ENCODE results near the gene CTDSP2.

Gene CTDSP2

DNA sequence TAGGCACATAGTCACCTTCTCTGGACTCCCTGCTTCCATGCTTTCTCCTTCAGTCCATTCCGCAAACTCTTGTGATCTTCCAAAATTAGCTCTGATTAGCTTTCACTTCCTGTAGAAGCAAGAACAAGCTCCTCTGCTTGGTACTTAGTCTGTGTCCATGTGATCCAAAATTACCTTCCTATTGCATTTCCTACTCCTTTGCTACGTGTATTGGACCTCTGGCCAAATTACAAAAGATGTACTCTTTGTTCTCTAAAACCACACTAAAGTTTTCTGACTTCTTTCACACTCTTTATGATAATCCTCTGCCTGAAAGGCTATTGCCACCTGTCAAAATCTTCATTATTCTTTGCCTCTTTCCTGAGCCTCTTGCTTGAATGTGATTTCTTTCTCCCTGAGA is 64.7 kb downstream of the CTDSP2 start:
- ChIA-PET POLR2A (interaction anchor here (2.1 to 3.1 kb wide), 2 partner anchors 9 to 25 kb away, joined by 8 to 28 read pairs; partner anchors contain the start of genes EEF1AKMT3 and METTL1), CTCF (interaction anchor here (1.1 kb wide), 1 partner anchor 10 kb away, joined by 3 read pairs; the partner anchor contains the start of gene METTL1)
- no peak for TF ChIP-seq SUZ12 (IDR thresholded peaks at IDR 0.05)
- no peak for TF ChIP-seq CTBP1 (IDR thresholded peaks at IDR 0.05; ENCODE audit: borderline replicate concordance)
- TF ChIP-seq, protein P1, sequence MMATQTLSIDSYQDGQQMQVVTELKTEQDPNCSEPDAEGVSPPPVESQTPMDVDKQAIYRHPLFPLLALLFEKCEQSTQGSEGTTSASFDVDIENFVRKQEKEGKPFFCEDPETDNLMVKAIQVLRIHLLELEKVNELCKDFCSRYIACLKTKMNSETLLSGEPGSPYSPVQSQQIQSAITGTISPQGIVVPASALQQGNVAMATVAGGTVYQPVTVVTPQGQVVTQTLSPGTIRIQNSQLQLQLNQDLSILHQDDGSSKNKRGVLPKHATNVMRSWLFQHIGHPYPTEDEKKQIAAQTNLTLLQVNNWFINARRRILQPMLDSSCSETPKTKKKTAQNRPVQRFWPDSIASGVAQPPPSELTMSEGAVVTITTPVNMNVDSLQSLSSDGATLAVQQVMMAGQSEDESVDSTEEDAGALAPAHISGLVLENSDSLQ (IDR thresholded peaks at IDR 0.05) = no peak
- TF ChIP-seq ELF4 (IDR thresholded peaks at IDR 0.05) = no peak
- no peak for TF ChIP-seq BHLHE40 (IDR thresholded peaks at IDR 0.05; ENCODE audit: borderline replicate concordance)
- no peak for TF ChIP-seq TARDBP (IDR thresholded peaks at IDR 0.05)
- no peak for TF ChIP-seq HDGF (IDR thresholded peaks at IDR 0.05; ENCODE audit: borderline replicate concordance)
- TF ChIP-seq LEF1 (IDR thresholded peaks at IDR 0.05; ENCODE audit: borderline replicate concordance) = no peak
- TF ChIP-seq FOXM1 (IDR thresholded peaks at IDR 0.05; ENCODE audit: borderline replicate concordance) = no peak
- DNase-seq (ENCODE audit: extremely low spot score) = no peak

DNA sequence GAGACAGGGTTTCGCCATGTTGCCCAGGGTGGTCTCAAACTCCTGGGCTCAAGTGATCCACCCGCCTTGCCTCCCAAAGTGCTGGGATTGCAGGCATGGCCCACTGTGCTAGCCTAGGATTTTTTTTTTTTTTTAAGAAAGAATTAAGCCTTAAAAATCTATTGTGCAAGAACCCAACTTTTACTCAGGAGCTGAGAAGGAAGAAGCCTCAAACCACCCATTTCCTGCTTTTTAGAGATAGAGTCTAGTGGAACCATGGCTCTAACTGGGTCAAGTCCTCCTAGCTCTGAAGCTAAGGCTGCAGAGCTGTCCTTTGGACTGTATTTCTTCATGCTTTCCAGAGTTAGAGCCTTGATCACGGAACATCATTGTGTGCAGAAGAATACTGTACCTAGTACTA is 65.3 kb downstream of the CTDSP2 start:
- CTCF ChIA-PET = interaction anchor here (1.1 kb wide), 1 partner anchor 9 kb away, joined by 3 read pairs; the partner anchor contains the start of gene METTL1
- TF ChIP-seq, protein P1 (IDR thresholded peaks at IDR 0.05) = no peak
- TF ChIP-seq FOXA1 (IDR thresholded peaks at IDR 0.05) (no peak), HDGF (IDR thresholded peaks at IDR 0.05; ENCODE audit: borderline replicate concordance) (no peak), NFRKB (IDR thresholded peaks at IDR 0.05) (no peak)
- POLR2A ChIA-PET = interaction anchor here (3.1 kb wide), 1 partner anchor 9 kb away, joined by 28 read pairs; the partner anchor contains the start of genes EEF1AKMT3 and METTL1
- no peak for DNase-seq (ENCODE audit: extremely low spot score)

DNA sequence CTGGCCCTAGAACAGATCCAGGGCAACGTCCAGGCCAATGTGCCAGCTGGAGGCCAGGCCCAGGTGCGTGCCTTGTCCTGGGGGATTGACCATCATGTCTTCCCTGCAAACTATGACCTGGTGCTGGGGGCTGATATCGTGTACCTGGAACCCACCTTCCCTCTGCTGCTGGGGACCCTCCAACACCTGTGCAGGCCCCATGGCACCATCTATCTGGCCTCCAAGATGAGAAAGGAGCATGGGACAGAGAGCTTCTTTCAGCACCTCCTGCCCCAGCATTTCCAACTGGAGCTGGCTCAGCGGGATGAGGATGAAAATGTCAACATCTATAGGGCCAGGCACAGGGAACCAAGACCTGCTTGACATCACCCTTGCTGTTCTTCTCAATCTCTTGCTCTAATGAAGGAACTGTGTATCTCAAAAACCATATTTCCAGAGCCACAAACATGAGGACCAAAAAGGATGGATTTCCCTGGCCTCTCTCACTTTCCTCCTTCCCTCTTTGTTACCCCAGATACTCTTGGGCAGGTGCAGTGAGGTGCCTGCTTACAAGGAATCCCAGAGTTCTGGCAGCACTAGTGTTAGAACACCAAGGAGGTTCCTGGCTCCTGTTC is 66.1 kb downstream of the CTDSP2 start:
- no peak for DNase-seq (ENCODE audit: extremely low spot score)
- CTCF ChIA-PET = interaction anchor here (0.7 kb wide), 1 partner anchor 1148 kb away, joined by 3 read pairs; no protein-coding TSS in a partner anchor
- POLR2A ChIA-PET = interaction anchor here (3.1 kb wide), 1 partner anchor 8 kb away, joined by 28 read pairs; the partner anchor contains the start of genes EEF1AKMT3 and METTL1
- TF ChIP-seq SP1 (IDR thresholded peaks at IDR 0.05) (no peak), LEF1 (IDR thresholded peaks at IDR 0.05; ENCODE audit: borderline replicate concordance) (no peak), L3MBTL2 (conservative IDR thresholded peaks at IDR 0.05) (no peak), TARDBP (IDR thresholded peaks at IDR 0.05) (no peak), FOXM1 (IDR thresholded peaks at IDR 0.05; ENCODE audit: borderline replicate concordance) (no peak), FOXA1 (IDR thresholded peaks at IDR 0.05) (no peak), NFRKB (IDR thresholded peaks at IDR 0.05) (no peak), FOXK2 (IDR thresholded peaks at IDR 0.05) (no peak)

DNA sequence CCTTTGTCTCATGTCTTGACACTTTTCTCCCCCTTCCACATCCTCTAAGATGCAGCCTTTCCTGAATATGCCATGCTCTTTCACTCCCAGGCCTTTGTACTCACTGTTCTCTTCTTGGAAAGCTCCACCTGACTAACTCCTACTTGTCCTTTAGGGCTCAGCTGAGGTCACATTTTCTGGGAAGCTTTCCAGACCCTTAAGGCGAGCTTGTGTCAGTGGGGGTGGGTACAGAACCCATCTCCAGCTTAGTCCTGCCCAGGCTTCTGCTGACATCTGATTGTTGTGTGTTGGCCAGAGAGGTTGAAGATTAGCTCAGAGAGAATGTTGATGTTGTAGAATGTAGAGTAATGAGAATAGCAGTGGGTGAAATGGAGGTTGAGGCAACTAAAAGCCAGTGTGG is 66.8 kb downstream of the CTDSP2 start:
- ChIA-PET CTCF (interaction anchor here (0.7 kb wide), 1 partner anchor 1149 kb away, joined by 3 read pairs; no protein-coding TSS in a partner anchor), POLR2A (no interaction called here)
- TF ChIP-seq ZNF384 (IDR thresholded peaks at IDR 0.05) (no peak), ELF4 (IDR thresholded peaks at IDR 0.05) (no peak), LEF1 (IDR thresholded peaks at IDR 0.05; ENCODE audit: borderline replicate concordance) (no peak), SUZ12 (IDR thresholded peaks at IDR 0.05) (no peak), BHLHE40 (IDR thresholded peaks at IDR 0.05; ENCODE audit: borderline replicate concordance) (no peak), TARDBP (IDR thresholded peaks at IDR 0.05) (no peak), CTBP1 (IDR thresholded peaks at IDR 0.05; ENCODE audit: borderline replicate concordance) (no peak)
- no peak for DNase-seq (ENCODE audit: extremely low spot score)

DNA sequence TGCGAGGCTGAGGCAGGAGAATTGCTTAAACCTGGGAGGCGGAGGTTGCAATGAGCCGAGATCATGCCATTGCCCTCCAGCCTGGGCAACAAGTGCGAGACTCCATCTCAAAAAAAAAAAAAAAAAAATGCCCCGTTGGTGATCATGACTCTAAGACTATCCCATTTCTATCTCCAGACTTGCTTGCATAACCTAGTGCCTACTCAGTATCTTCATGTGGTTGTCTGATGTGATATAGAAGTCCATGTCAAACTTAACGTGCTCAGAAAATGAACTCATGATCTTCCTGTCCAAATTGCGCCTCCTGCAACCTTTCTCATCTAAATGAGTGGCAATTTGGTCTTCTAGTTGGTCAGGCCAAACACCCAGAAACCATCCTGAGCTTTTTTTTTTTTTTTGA is 68.6 kb downstream of the CTDSP2 start:
- CTCF ChIA-PET = interaction anchor here (1.0 to 1.1 kb wide), 2 partner anchors 19 to 21 kb away, joined by 3 read pairs; no protein-coding TSS in a partner anchor
- no peak for DNase-seq (ENCODE audit: extremely low spot score)
- TF ChIP-seq LEF1 (IDR thresholded peaks at IDR 0.05; ENCODE audit: borderline replicate concordance) (no peak), FOXA1 (IDR thresholded peaks at IDR 0.05) (no peak), HDGF (IDR thresholded peaks at IDR 0.05; ENCODE audit: borderline replicate concordance) (no peak), L3MBTL2 (conservative IDR thresholded peaks at IDR 0.05) (no peak), SP1 (IDR thresholded peaks at IDR 0.05) (no peak), ZNF384 (IDR thresholded peaks at IDR 0.05) (no peak)
- TF ChIP-seq, protein P1 (IDR thresholded peaks at IDR 0.05) = no peak
- POLR2A ChIA-PET = no interaction called here

DNA sequence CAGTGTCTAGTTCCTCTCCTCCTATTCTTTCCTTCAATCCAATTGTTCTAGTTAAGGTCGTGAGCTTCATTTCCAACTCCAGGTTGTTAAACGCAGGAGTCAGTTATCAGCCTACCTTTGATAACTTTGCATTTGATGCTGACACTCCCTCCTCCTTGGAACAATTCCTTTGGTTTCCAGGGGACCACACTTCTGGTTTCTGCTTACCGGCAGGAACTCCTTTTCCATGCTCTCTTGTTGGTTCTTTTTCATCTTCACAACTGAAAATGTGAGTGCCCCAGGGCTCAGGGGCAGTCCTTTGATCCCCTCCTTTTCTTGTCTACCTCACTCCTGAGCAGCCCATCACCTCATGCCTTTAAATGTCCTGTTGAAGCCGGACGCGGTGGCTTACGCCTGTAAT is 69.2 kb downstream of the CTDSP2 start:
- POLR2A ChIA-PET = no interaction called here
- CTCF ChIA-PET = interaction anchor here (1.1 kb wide), 1 partner anchor 18 kb away, joined by 3 read pairs; no protein-coding TSS in a partner anchor
- DNase-seq (ENCODE audit: extremely low spot score) = no peak
- TF ChIP-seq FOXM1 (IDR thresholded peaks at IDR 0.05; ENCODE audit: borderline replicate concordance) (no peak), NFRKB (IDR thresholded peaks at IDR 0.05) (no peak), FOXK2 (IDR thresholded peaks at IDR 0.05) (no peak), LEF1 (IDR thresholded peaks at IDR 0.05; ENCODE audit: borderline replicate concordance) (no peak), ZNF384 (IDR thresholded peaks at IDR 0.05) (no peak), TARDBP (IDR thresholded peaks at IDR 0.05) (no peak), ELF4 (IDR thresholded peaks at IDR 0.05) (no peak), CTBP1 (IDR thresholded peaks at IDR 0.05; ENCODE audit: borderline replicate concordance) (no peak), ARNT (IDR thresholded peaks at IDR 0.05) (no peak), FOXA1 (IDR thresholded peaks at IDR 0.05) (no peak), HDGF (IDR thresholded peaks at IDR 0.05; ENCODE audit: borderline replicate concordance) (no peak), L3MBTL2 (conservative IDR thresholded peaks at IDR 0.05) (no peak), BHLHE40 (IDR thresholded peaks at IDR 0.05; ENCODE audit: borderline replicate concordance) (no peak), SUZ12 (IDR thresholded peaks at IDR 0.05) (no peak), SP1 (IDR thresholded peaks at IDR 0.05) (no peak)
- TF ChIP-seq, protein P1 (IDR thresholded peaks at IDR 0.05) = no peak
